CD8-positive, alpha-beta memory T cell (primary cell): ENCODE measurements around the gene CBARP. TPM values are rescaled to one million over a fixed set of nuclear protein-coding genes. Genes with fewer than 3 reads are reported as not detected.

Experiments used
- CTCF ChIA-PET: fragments of 350-600 bp; sonication (Branson Sonifier 250); formaldehyde crosslinking; loops from one replicate; lab custom pipeline; 2021; ENCODE audit warnings: antibody characterized with exemption; lab: Charles Lee
- POLR2A ChIA-PET: fragments of 350-600 bp; sonication (Branson Sonifier 250); formaldehyde crosslinking; loops from one replicate; lab custom pipeline; 2021; ENCODE audit warnings: antibody characterized with exemption; lab: Charles Lee
- DNase-seq, 5 donors: peaks; one replicate each; pipeline versions ENCODE4 v3.0.0 to v3.0.0-alpha.2; 2020 to 2022; ENCODE audit warnings: mixed read lengths in 1 of 5
- H3K27ac ChIP-seq: one replicate; pipeline ENCODE4 v1.7.0; 2013; ENCODE audit warnings: low read depth, mild to moderate bottlenecking, low read length, moderate library complexity
- H3K27me3 ChIP-seq: 2 replicates; pipeline ENCODE4 v1.7.0; 2013; ENCODE audit warnings: low read length, mild to moderate bottlenecking; ENCODE audit not compliant: insufficient read depth, poor library complexity, severe bottlenecking
- H3K36me3 ChIP-seq: 2 replicates; pipeline ENCODE4 v1.7.0; 2013; ENCODE audit warnings: mild to moderate bottlenecking, low read length, moderate library complexity; ENCODE audit not compliant: insufficient read depth
- H3K4me1 ChIP-seq: 2 replicates; pipeline ENCODE4 v1.7.0; 2013; ENCODE audit warnings: mild to moderate bottlenecking, low read length, moderate library complexity; ENCODE audit not compliant: insufficient read depth
- H3K4me3 ChIP-seq: 2 replicates; pipeline ENCODE4 v1.7.0; 2013; ENCODE audit warnings: mild to moderate bottlenecking, low read length
- H3K9me3 ChIP-seq: 2 replicates; pipeline ENCODE4 v1.7.0; 2013; ENCODE audit warnings: mild to moderate bottlenecking, low read length
- H3K27ac Mint-ChIP-seq, 8 donors: one replicate each; pipeline ENCODE4 v1.8.0; 2020 to 2021; ENCODE audit warnings: mixed read lengths in 8 of 8, mild to moderate bottlenecking in 6 of 8, inconsistent platforms in 3 of 8, moderate library complexity in 3 of 8
- H3K27me3 Mint-ChIP-seq, 2 donors: one replicate each; pipeline ENCODE4 v1.8.0; 2020 to 2021; ENCODE audit warnings: mixed read lengths in 2 of 2, mild to moderate bottlenecking in 1 of 2, moderate library complexity in 1 of 2
- H3K36me3 Mint-ChIP-seq, 3 donors: one replicate each; pipeline ENCODE4 v1.8.0; 2020 to 2021; ENCODE audit warnings: mixed read lengths in 3 of 3, inconsistent platforms in 1 of 3, mild to moderate bottlenecking in 1 of 3
- H3K4me1 Mint-ChIP-seq, 3 donors: one replicate each; pipeline ENCODE4 v1.8.0; 2020 to 2021; ENCODE audit warnings: mixed read lengths in 3 of 3, inconsistent platforms in 1 of 3, mild to moderate bottlenecking in 1 of 3
- H3K4me3 Mint-ChIP-seq, 7 donors: one replicate each; pipeline ENCODE4 v1.8.0; 2020 to 2021; ENCODE audit warnings: mixed read lengths in 7 of 7, mild to moderate bottlenecking in 6 of 7, moderate library complexity in 4 of 7, inconsistent platforms in 2 of 7
- H3K9me3 Mint-ChIP-seq, 5 donors: one replicate each; pipeline ENCODE4 v1.8.0; 2020 to 2022; ENCODE audit warnings: mixed read lengths in 5 of 5, mild to moderate bottlenecking in 3 of 5, moderate library complexity in 2 of 5, inconsistent platforms in 1 of 5
- polyA plus RNA-seq: library from polyadenylated mRNA; unstranded; fragments of 300-500 nt; fragmentation: Illumina TruSeq; gene quantifications from one replicate; pipeline ENCODE4 v1.2.3, GENCODE V29; 2021
- total RNA-seq, 2 experiments: library from RNA; stranded (reverse); gene quantifications; one replicate each; pipeline ENCODE4 v1.2.3, GENCODE V29; 2021

The CBARP gene
- total and polyA plus RNA-seq, 3 experiments from 2014 or later: 0.22 to 0.80 TPM; not detected in 1

DNA sequence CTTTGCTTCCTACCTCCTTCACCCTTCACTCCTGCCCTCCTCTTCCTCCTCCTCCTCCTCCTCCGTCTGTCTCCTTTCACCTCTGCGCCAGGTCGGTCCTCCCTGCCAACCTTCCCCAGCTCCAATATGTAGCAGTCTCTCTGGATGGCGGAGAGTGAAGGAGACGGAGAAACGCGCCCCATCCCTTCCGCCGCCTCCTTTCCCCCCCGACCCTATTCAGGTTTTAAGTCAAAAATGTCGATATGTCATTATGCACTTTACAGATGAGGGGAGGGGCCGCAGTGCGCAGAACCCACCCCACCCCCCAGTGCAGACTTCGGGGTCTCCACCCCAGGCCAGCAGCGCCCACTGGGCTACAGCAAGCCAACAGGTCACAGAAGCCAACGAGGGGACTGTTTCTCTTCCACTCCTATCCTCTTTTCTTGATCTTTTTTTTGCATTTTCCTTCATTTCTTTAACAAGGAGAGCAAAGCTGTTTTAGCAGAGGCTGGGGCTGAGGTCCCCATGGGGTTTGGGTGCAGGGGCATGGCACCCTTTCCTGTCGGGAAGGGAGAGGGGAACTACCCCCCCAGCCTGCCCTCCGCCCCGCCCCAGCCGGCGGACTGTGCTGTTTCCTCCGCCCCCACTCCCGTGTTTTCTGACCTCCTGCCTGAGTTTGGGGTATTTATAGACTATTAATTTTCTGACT, 19.8 kb upstream of the CBARP start:
- H3K4me1 ChIP-seq: peaks cover 86% of the 10 kb centered on the region
- Mint-ChIP-seq H3K4me3 (peak overlapping the region; percentile 45 to 91 (median 67)), H3K27me3 (peaks cover 0 to 9% of the 10 kb centered on the region in 2 donors), H3K27ac (peak overlapping the region; percentile 50 to 100 (median 98)), H3K36me3 (peaks cover 4 to 52% (median 7%) of the 10 kb centered on the region in 3 donors), H3K4me1 (peaks cover 43 to 76% (median 45%) of the 10 kb centered on the region in 3 donors), H3K9me3 (no peaks in the 10 kb centered on the region)
- no peak overlapping the region for H3K4me3 ChIP-seq
- no peak overlapping the region for H3K27ac ChIP-seq
- H3K27me3 ChIP-seq: no peaks in the 10 kb centered on the region
- ChIA-PET CTCF (interaction anchor here (5.2 to 7.9 kb wide), 2 partner anchors 10 to 13 kb away, joined by 38 to 99 read pairs; partner anchors contain the start of gene CIRBP), POLR2A (interaction anchor here (4.1 kb wide), 1 partner anchor 12 kb away, joined by 41 read pairs; the partner anchor contains the start of gene CIRBP)
- no peaks in the 10 kb centered on the region for H3K9me3 ChIP-seq
- peaks cover 30% of the 10 kb centered on the region for H3K36me3 ChIP-seq
- DNase-seq: no peak

DNA sequence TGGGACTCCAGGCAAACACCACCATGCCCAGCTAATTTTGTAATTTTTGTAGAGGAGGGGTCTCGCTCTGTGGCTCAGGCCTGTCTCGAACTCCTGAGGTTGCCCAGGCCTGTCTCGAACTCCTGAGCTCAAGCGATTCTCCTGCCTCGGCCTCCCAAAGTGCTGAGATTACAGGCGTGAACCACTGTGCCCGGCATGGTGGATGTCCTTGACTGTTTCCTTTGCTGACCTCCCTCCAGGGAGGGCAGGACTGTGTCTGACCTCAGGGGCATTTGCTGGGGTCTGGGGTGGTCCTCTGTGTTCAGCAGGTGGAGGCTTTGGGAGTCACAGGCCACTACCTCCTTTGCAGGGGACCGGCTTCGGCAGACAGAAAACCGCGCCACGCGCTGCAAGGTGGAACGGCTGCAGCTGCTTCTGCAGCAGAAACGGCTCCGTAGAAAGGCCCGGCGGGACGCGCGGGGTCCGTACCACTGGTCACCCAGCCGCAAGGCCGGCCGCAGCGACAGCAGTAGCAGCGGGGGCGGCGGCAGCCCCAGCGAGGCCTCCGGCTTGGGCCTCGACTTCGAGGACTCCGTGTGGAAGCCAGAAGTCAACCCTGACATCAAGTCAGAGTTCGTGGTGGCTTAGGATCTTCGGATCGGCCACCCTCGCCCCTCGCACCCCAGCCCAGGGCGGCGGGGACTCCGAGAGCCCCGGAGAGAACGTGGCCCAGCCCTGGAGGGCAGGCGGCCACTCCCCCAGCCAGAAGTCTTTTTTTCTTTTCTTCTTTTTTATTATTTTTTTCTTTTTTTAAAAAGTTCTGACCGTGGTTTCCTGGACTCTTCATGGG, 19.1 kb upstream of the CBARP start:
- ChIA-PET CTCF (interaction anchor here (5.2 to 7.9 kb wide), 2 partner anchors 11 to 13 kb away, joined by 38 to 99 read pairs; partner anchors contain the start of gene CIRBP), POLR2A (interaction anchor here (1.4 to 4.8 kb wide), 3 partner anchors 9 to 12 kb away, joined by 3 to 56 read pairs (median 41); partner anchors contain the start of gene CIRBP)
- Histone ChIP-seq H3K9me3 (no peaks in the 10 kb centered on the region), H3K4me3 (no peak overlapping the region), H3K36me3 (peaks cover 30% of the 10 kb centered on the region), H3K4me1 (peaks cover 79% of the 10 kb centered on the region), H3K27ac (no peak overlapping the region), H3K27me3 (no peaks in the 10 kb centered on the region)
- DNase-seq: no peak
- H3K27ac Mint-ChIP-seq: peak overlapping the region in 7 of 8 donors; percentile 35 to 99 (median 80)
- peaks cover 0 to 9% of the 10 kb centered on the region in 2 donors for H3K27me3 Mint-ChIP-seq
- H3K36me3 Mint-ChIP-seq: peaks cover 4 to 56% (median 7%) of the 10 kb centered on the region in 3 donors
- no peaks in the 10 kb centered on the region for H3K9me3 Mint-ChIP-seq
- H3K4me1 Mint-ChIP-seq: peaks cover 41 to 71% (median 42%) of the 10 kb centered on the region in 3 donors
- peak overlapping the region in 6 of 7 donors; percentile 43 to 91 (median 60) for H3K4me3 Mint-ChIP-seq

GRCh38 chr19:1255186-1256161, 17.7 kb upstream of the CBARP start:
- no peaks in the 10 kb centered on the region for H3K27me3 ChIP-seq
- no peak overlapping the region for H3K27ac ChIP-seq
- H3K4me1 Mint-ChIP-seq: peaks cover 34 to 63% (median 39%) of the 10 kb centered on the region in 3 donors
- peaks cover 70% of the 10 kb centered on the region for H3K4me1 ChIP-seq
- no peaks in the 10 kb centered on the region for H3K9me3 ChIP-seq
- peak overlapping the region in 4 of 7 donors; percentile 37 to 70 (median 52) for H3K4me3 Mint-ChIP-seq
- POLR2A ChIA-PET: interaction anchor here (0.7 to 4.8 kb wide), 4 partner anchors 10 to 24 kb away, joined by 3 to 56 read pairs (median 6); no protein-coding TSS in a partner anchor
- no peak for DNase-seq
- H3K4me3 ChIP-seq: no peak overlapping the region
- peak overlapping the region in 6 of 8 donors; percentile 36 to 99 (median 74) for H3K27ac Mint-ChIP-seq
- peaks cover 4 to 60% (median 7%) of the 10 kb centered on the region in 3 donors for H3K36me3 Mint-ChIP-seq
- CTCF ChIA-PET: interaction anchor here (5.2 to 7.9 kb wide), 2 partner anchors 11 to 12 kb away, joined by 38 to 99 read pairs; partner anchors contain the start of gene CIRBP
- H3K9me3 Mint-ChIP-seq: no peaks in the 10 kb centered on the region
- peaks cover 0 to 12% of the 10 kb centered on the region in 2 donors for H3K27me3 Mint-ChIP-seq
- H3K36me3 ChIP-seq: peaks cover 30% of the 10 kb centered on the region

- Histone ChIP-seq H3K27me3 (no peaks in the 10 kb centered on the region), H3K9me3 (no peaks in the 10 kb centered on the region), H3K36me3 (peaks cover 30% of the 10 kb centered on the region), H3K27ac (peak overlapping the region; percentile 31), H3K4me1 (peaks cover 62% of the 10 kb centered on the region), H3K4me3 (no peak overlapping the region)
- H3K27me3 Mint-ChIP-seq: peaks cover 0 to 14% of the 10 kb centered on the region in 2 donors
- H3K4me3 Mint-ChIP-seq: peak overlapping the region in 6 of 7 donors; percentile 37 to 85 (median 58)
- no peaks in the 10 kb centered on the region for H3K9me3 Mint-ChIP-seq
- H3K27ac Mint-ChIP-seq: peak overlapping the region; percentile 35 to 99 (median 74)
- peaks cover 30 to 56% (median 35%) of the 10 kb centered on the region in 3 donors for H3K4me1 Mint-ChIP-seq
- ChIA-PET POLR2A (interaction anchor here (1.4 to 4.8 kb wide), 3 partner anchors 11 to 15 kb away, joined by 4 to 86 read pairs (median 56); partner anchors contain the start of gene CIRBP), CTCF (interaction anchor here (5.2 to 7.9 kb wide), 2 partner anchors 10 to 13 kb away, joined by 38 to 99 read pairs; partner anchors contain the start of gene CIRBP)
- no peak for DNase-seq
- H3K36me3 Mint-ChIP-seq: peaks cover 4 to 61% (median 7%) of the 10 kb centered on the region in 3 donors
These were observed 16.9 kb upstream of the CBARP start for GRCh38 chr19:1254530-1255185.

GRCh38 chr19:1254081-1254527, 16.3 kb upstream of the CBARP start:
- Histone ChIP-seq H3K9me3 (no peaks in the 10 kb centered on the region), H3K36me3 (peaks cover 30% of the 10 kb centered on the region), H3K4me1 (peaks cover 57% of the 10 kb centered on the region), H3K4me3 (no peak overlapping the region), H3K27ac (peak overlapping the region; percentile 31), H3K27me3 (no peaks in the 10 kb centered on the region)
- ChIA-PET POLR2A (interaction anchor here (1.6 to 4.8 kb wide), 4 partner anchors 8 to 15 kb away, joined by 8 to 86 read pairs (median 42); partner anchors contain the start of gene CIRBP), CTCF (interaction anchor here (1.5 to 7.9 kb wide), 3 partner anchors 10 to 18 kb away, joined by 4 to 99 read pairs (median 38); partner anchors contain the start of gene CIRBP)
- Mint-ChIP-seq H3K27ac (peak overlapping the region in 3 of 8 donors; percentile 86 to 99 (median 92)), H3K36me3 (peaks cover 4 to 61% (median 7%) of the 10 kb centered on the region in 3 donors), H3K4me1 (peaks cover 24 to 51% (median 29%) of the 10 kb centered on the region in 3 donors), H3K9me3 (no peaks in the 10 kb centered on the region), H3K27me3 (peaks cover 0 to 14% of the 10 kb centered on the region in 2 donors), H3K4me3 (peak overlapping the region in 5 of 7 donors; percentile 29 to 85 (median 65))
- no peak for DNase-seq

DNA sequence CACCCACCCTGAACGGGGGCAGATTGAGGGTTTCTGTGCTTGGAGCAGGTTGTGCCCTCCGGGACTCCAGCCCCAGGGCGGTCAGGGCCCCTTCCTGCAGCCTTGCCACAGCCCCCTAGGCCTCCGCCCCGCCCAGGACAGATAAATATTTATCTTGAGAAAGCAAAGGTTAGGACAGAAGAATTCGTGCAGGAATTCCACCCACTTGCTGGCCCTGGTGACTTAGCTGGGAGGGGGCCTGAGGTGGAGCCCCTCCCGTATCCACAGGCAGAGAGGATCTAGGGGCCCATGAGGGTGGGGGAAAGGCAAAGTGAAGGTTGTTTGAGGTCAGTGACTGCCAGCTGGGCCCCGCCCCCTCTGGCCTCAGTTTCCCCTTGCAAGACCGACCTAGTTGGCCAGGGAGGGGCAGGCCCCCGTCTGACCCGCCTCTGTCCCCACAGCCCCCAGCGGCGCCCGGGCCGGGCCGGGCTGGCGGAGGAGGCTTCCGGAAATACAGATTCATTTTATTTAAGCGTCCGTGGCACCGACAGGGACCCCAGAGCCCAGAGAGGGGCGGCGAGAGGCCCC, 15.8 kb upstream of the CBARP start:
- H3K4me3 ChIP-seq: peak overlapping the region; percentile 34
- H3K36me3 Mint-ChIP-seq: peaks cover 4 to 56% (median 7%) of the 10 kb centered on the region in 3 donors
- H3K27ac Mint-ChIP-seq: peak overlapping the region; percentile 56 to 100 (median 85)
- H3K27me3 Mint-ChIP-seq: peaks cover 0 to 10% of the 10 kb centered on the region in 2 donors
- CTCF ChIA-PET: interaction anchor here (1.1 to 7.9 kb wide), 4 partner anchors 9 to 19 kb away, joined by 4 to 99 read pairs (median 22); partner anchors contain the start of gene CIRBP
- no peaks in the 10 kb centered on the region for H3K9me3 Mint-ChIP-seq
- peak overlapping the region; percentile 51 to 98 (median 66) for H3K4me3 Mint-ChIP-seq
- no peaks in the 10 kb centered on the region for H3K27me3 ChIP-seq
- POLR2A ChIA-PET: interaction anchor here (1.0 to 4.8 kb wide), 7 partner anchors 8 to 223 kb away, joined by 5 to 86 read pairs (median 12); partner anchors contain the start of genes CIRBP and FAM174C
- no peaks in the 10 kb centered on the region for H3K9me3 ChIP-seq
- peaks cover 19 to 46% (median 24%) of the 10 kb centered on the region in 3 donors for H3K4me1 Mint-ChIP-seq
- DNase-seq: no peak
- H3K4me1 ChIP-seq: peaks cover 52% of the 10 kb centered on the region
- peak overlapping the region; percentile 92 for H3K27ac ChIP-seq
- peaks cover 30% of the 10 kb centered on the region for H3K36me3 ChIP-seq
